HEK293 (cell line): ENCODE data around the gene SREBF2.

ENCODE experiments used
- BCL11A ChIP-seq: fragments of 450-650 bp; formaldehyde crosslinking; IDR thresholded peaks from 2 replicates; pipeline ENCODE4 v1.5.1; 2016; ENCODE audit warnings: low read depth, missing biosample characterization, missing genetic modification characterization
- IKZF3 ChIP-seq: fragments of 450-650 bp; IDR thresholded peaks from 2 replicates; pipeline ENCODE4 v1.5.0; 2018; ENCODE audit warnings: missing biosample characterization, mild to moderate bottlenecking, missing genetic modification characterization, moderate library complexity
- OVOL3 ChIP-seq: fragments of 450-650 bp; formaldehyde crosslinking; IDR thresholded peaks from 2 replicates; pipeline ENCODE4 v1.5.1; 2016; ENCODE audit warnings: missing biosample characterization, missing genetic modification characterization
- YY1 ChIP-seq: fragments of 450-650 bp; formaldehyde crosslinking; IDR thresholded peaks from 2 replicates; pipeline ENCODE4 v1.5.1; 2018; ENCODE audit warnings: missing biosample characterization, missing genetic modification characterization
- ZEB2 ChIP-seq: fragments of 450-650 bp; formaldehyde crosslinking; IDR thresholded peaks from 2 replicates; pipeline ENCODE4 v1.5.1; 2016; ENCODE audit warnings: missing biosample characterization, missing genetic modification characterization
- ZNF133 ChIP-seq: fragments of 450-650 bp; formaldehyde crosslinking; IDR thresholded peaks from 2 replicates; pipeline ENCODE4 v1.5.1; 2016; ENCODE audit warnings: missing biosample characterization, missing genetic modification characterization
- ZNF175 ChIP-seq: fragments of 450-650 bp; formaldehyde crosslinking; IDR thresholded peaks from 2 replicates; pipeline ENCODE4 v1.5.1; 2016; ENCODE audit warnings: missing biosample characterization, missing genetic modification characterization
- ZNF2 ChIP-seq: fragments of 450-650 bp; formaldehyde crosslinking; IDR thresholded peaks from 2 replicates; pipeline ENCODE4 v1.5.1; 2016; ENCODE audit warnings: missing biosample characterization, missing genetic modification characterization
- ZNF221 ChIP-seq: fragments of 450-650 bp; formaldehyde crosslinking; IDR thresholded peaks from 2 replicates; pipeline ENCODE4 v1.5.1; 2017; ENCODE audit warnings: missing biosample characterization, missing genetic modification characterization, borderline replicate concordance
- ZNF292 ChIP-seq: fragments of 450-650 bp; formaldehyde crosslinking; IDR thresholded peaks from 2 replicates; pipeline ENCODE4 v1.5.1; 2016; ENCODE audit warnings: low read depth, missing biosample characterization, missing genetic modification characterization, borderline replicate concordance
- ZNF423 ChIP-seq: fragments of 450-650 bp; formaldehyde crosslinking; IDR thresholded peaks from 2 replicates; pipeline ENCODE4 v1.5.1; 2016; ENCODE audit warnings: missing biosample characterization, missing genetic modification characterization
- ZNF549 ChIP-seq: fragments of 450-650 bp; IDR thresholded peaks from 2 replicates; pipeline ENCODE4 v1.5.1; 2018; ENCODE audit warnings: missing biosample characterization, missing genetic modification characterization, mild to moderate bottlenecking, inconsistent platforms, moderate library complexity
- ZNF560 ChIP-seq: fragments of 450-650 bp; formaldehyde crosslinking; IDR thresholded peaks from 2 replicates; pipeline ENCODE4 v1.5.1; 2017; ENCODE audit warnings: missing biosample characterization, missing genetic modification characterization, borderline replicate concordance
- ZNF837 ChIP-seq: fragments of 450-650 bp; formaldehyde crosslinking; IDR thresholded peaks from 2 replicates; pipeline ENCODE4 v1.5.1; 2016; ENCODE audit warnings: missing biosample characterization, missing genetic modification characterization
- TF ChIP-seq, protein P1 (sequence below): fragments of 450-650 bp; formaldehyde crosslinking; IDR thresholded peaks from 2 replicates; pipeline ENCODE4 v1.5.1; 2017; ENCODE audit warnings: missing biosample characterization, missing genetic modification characterization
- TF ChIP-seq, protein P2 (sequence below): sonication (generic); formaldehyde crosslinking; IDR thresholded peaks from 2 replicates; pipeline ENCODE4 v1.8.1; 2022; ENCODE audit warnings: mild to moderate bottlenecking, moderate library complexity, missing genetic modification reagents
- TF ChIP-seq, protein P3 (sequence below): fragments of 450-650 bp; formaldehyde crosslinking; IDR thresholded peaks from 2 replicates; pipeline ENCODE4 v1.5.1; 2016; ENCODE audit warnings: missing biosample characterization, missing genetic modification characterization
- TF ChIP-seq, protein P4 (sequence below): fragments of 450-650 bp; formaldehyde crosslinking; IDR thresholded peaks from 2 replicates; pipeline ENCODE4 v1.5.1; 2016; ENCODE audit warnings: missing biosample characterization, missing genetic modification characterization
- TF ChIP-seq, protein P5 (sequence below): fragments of 450-650 bp; IDR thresholded peaks from 2 replicates; pipeline ENCODE4 v1.5.1; 2018; ENCODE audit warnings: missing biosample characterization, missing genetic modification characterization
- TF ChIP-seq, protein P6 (sequence below): fragments of 450-650 bp; formaldehyde crosslinking; IDR thresholded peaks from 2 replicates; pipeline ENCODE4 v1.5.1; 2017; ENCODE audit warnings: missing biosample characterization, missing genetic modification characterization
- TF ChIP-seq, protein P7 (sequence below): fragments of 450-650 bp; IDR thresholded peaks from 2 replicates; pipeline ENCODE4 v1.5.1; 2018; ENCODE audit warnings: missing biosample characterization, mild to moderate bottlenecking, missing genetic modification characterization

The SREBF2 gene

DNA sequence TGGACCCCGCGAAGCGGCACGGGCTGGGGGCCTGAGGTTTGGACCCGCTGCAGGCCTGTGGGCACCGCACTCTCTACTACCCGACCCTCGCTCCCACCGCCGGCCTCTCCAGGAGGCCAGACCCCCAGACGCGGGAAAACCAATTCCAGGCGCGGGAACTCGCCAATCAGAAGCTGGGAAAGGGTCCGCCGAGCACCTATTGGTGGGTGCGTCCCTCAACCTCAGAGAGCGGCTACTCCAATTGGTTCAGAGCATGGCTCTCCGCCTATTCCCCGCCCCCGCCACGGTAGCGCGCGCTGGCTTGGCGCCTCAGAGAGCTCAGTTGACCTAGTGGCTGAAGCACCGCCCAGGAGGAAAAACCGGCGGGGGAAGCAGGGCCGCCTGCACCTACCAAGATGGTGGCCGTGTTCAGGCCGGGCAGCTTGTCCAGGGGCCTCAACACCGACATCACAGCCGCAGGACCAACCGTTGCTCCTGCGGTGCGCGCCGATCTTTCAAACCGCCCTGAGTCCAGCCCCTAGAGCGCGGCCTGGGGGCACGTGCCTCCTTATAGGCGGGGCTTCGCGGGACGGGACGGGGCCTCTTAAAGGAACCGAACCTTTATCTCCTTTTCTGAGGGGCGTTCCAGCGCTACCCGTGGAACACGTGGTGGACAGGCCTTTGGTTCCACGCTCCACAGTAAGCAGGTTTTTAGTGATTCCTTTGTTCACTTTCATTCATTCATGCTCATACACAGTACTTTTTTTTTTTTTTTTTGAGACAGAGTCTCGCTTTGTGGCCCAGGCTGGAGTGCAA lies 113.9 kb downstream of the SREBF2 start, which contains the start of gene CENPM (continued):
- TF ChIP-seq, protein P1, sequence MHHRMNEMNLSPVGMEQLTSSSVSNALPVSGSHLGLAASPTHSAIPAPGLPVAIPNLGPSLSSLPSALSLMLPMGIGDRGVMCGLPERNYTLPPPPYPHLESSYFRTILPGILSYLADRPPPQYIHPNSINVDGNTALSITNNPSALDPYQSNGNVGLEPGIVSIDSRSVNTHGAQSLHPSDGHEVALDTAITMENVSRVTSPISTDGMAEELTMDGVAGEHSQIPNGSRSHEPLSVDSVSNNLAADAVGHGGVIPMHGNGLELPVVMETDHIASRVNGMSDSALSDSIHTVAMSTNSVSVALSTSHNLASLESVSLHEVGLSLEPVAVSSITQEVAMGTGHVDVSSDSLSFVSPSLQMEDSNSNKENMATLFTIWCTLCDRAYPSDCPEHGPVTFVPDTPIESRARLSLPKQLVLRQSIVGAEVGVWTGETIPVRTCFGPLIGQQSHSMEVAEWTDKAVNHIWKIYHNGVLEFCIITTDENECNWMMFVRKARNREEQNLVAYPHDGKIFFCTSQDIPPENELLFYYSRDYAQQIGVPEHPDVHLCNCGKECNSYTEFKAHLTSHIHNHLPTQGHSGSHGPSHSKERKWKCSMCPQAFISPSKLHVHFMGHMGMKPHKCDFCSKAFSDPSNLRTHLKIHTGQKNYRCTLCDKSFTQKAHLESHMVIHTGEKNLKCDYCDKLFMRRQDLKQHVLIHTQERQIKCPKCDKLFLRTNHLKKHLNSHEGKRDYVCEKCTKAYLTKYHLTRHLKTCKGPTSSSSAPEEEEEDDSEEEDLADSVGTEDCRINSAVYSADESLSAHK (tag by site-specific recombination): no peak
- no peak for TF ChIP-seq OVOL3 (tag by site-specific recombination)
- no peak for TF ChIP-seq ZNF133 (tag by site-specific recombination)
- TF ChIP-seq, protein P2, sequence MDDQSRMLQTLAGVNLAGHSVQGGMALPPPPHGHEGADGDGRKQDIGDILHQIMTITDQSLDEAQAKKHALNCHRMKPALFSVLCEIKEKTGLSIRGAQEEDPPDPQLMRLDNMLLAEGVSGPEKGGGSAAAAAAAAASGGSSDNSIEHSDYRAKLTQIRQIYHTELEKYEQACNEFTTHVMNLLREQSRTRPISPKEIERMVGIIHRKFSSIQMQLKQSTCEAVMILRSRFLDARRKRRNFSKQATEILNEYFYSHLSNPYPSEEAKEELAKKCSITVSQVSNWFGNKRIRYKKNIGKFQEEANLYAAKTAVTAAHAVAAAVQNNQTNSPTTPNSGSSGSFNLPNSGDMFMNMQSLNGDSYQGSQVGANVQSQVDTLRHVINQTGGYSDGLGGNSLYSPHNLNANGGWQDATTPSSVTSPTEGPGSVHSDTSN (CRISPR knock-in tag): peak; percentile 89
- peak; percentile 82 for TF ChIP-seq YY1 (tag by site-specific recombination)
- TF ChIP-seq ZNF2: peak; percentile 54; the same call in 1 of the 2 replicates
- TF ChIP-seq, protein P3, sequence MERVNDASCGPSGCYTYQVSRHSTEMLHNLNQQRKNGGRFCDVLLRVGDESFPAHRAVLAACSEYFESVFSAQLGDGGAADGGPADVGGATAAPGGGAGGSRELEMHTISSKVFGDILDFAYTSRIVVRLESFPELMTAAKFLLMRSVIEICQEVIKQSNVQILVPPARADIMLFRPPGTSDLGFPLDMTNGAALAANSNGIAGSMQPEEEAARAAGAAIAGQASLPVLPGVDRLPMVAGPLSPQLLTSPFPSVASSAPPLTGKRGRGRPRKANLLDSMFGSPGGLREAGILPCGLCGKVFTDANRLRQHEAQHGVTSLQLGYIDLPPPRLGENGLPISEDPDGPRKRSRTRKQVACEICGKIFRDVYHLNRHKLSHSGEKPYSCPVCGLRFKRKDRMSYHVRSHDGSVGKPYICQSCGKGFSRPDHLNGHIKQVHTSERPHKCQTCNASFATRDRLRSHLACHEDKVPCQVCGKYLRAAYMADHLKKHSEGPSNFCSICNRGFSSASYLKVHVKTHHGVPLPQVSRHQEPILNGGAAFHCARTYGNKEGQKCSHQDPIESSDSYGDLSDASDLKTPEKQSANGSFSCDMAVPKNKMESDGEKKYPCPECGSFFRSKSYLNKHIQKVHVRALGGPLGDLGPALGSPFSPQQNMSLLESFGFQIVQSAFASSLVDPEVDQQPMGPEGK (tag by site-specific recombination): peak; percentile 91
- peak; percentile 75 for TF ChIP-seq ZEB2 (tag by site-specific recombination)
- TF ChIP-seq, protein P4, sequence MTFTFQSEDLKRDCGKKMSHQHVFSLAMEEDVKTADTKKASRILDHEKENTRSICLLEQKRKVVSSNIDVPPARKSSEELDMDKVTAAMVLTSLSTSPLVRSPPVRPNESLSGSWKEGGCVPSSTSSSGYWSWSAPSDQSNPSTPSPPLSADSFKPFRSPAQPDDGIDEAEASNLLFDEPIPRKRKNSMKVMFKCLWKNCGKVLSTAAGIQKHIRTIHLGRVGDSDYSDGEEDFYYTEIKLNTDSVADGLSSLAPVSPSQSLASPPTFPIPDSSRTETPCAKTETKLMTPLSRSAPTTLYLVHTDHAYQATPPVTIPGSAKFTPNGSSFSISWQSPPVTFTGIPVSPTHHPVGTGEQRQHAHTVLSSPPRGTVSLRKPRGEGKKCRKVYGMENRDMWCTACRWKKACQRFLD (tag by site-specific recombination): no peak
- peak; percentile 50; the same call in 1 of the 2 replicates for TF ChIP-seq BCL11A (tag by site-specific recombination)
- no peak for TF ChIP-seq ZNF837 (tag by site-specific recombination)
- TF ChIP-seq ZNF560 (tag by site-specific recombination): no peak
- no peak for TF ChIP-seq ZNF292 (tag by site-specific recombination)
- TF ChIP-seq, protein P5, sequence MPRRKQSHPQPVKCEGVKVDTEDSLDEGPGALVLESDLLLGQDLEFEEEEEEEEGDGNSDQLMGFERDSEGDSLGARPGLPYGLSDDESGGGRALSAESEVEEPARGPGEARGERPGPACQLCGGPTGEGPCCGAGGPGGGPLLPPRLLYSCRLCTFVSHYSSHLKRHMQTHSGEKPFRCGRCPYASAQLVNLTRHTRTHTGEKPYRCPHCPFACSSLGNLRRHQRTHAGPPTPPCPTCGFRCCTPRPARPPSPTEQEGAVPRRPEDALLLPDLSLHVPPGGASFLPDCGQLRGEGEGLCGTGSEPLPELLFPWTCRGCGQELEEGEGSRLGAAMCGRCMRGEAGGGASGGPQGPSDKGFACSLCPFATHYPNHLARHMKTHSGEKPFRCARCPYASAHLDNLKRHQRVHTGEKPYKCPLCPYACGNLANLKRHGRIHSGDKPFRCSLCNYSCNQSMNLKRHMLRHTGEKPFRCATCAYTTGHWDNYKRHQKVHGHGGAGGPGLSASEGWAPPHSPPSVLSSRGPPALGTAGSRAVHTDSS (tag by site-specific recombination): no peak
- peak; percentile 98 for TF ChIP-seq IKZF3
- TF ChIP-seq ZNF423: no peak
- no peak for TF ChIP-seq ZNF221 (tag by site-specific recombination)
- no peak for TF ChIP-seq ZNF175 (tag by site-specific recombination)
- TF ChIP-seq, protein P6, sequence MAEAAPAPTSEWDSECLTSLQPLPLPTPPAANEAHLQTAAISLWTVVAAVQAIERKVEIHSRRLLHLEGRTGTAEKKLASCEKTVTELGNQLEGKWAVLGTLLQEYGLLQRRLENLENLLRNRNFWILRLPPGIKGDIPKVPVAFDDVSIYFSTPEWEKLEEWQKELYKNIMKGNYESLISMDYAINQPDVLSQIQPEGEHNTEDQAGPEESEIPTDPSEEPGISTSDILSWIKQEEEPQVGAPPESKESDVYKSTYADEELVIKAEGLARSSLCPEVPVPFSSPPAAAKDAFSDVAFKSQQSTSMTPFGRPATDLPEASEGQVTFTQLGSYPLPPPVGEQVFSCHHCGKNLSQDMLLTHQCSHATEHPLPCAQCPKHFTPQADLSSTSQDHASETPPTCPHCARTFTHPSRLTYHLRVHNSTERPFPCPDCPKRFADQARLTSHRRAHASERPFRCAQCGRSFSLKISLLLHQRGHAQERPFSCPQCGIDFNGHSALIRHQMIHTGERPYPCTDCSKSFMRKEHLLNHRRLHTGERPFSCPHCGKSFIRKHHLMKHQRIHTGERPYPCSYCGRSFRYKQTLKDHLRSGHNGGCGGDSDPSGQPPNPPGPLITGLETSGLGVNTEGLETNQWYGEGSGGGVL (tag by site-specific recombination): 0 out of 2 replicates have a peak, but pooled peaks have one; percentile 1
- TF ChIP-seq ZNF549 (tag by site-specific recombination): no peak
- TF ChIP-seq, protein P7, sequence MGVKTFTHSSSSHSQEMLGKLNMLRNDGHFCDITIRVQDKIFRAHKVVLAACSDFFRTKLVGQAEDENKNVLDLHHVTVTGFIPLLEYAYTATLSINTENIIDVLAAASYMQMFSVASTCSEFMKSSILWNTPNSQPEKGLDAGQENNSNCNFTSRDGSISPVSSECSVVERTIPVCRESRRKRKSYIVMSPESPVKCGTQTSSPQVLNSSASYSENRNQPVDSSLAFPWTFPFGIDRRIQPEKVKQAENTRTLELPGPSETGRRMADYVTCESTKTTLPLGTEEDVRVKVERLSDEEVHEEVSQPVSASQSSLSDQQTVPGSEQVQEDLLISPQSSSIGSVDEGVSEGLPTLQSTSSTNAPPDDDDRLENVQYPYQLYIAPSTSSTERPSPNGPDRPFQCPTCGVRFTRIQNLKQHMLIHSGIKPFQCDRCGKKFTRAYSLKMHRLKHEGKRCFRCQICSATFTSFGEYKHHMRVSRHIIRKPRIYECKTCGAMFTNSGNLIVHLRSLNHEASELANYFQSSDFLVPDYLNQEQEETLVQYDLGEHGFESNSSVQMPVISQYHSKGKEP (tag by site-specific recombination): no peak; the same call in 1 of the 2 replicates
